Lung (tissue), 12 donors: Measurements from ENCODE around the gene DTNA. TPM values are rescaled to one million over a fixed set of nuclear protein-coding genes. Genes with fewer than 3 reads are reported as not detected.

ENCODE experiments used
- ATAC-seq: fragments of 200-7000 bp; cut with Tn5 transposase; one replicate; pipeline ENCODE4 v1.9.1; 2020; ENCODE audit warnings: moderate number of reproducible peaks; ENCODE audit not compliant: insufficient read depth, low FRiP score
- DNase-seq, 3 donors: peaks; one replicate each; pipeline ENCODE4 v3.0.0-alpha.2; 2013 to 2017
- H3K27ac ChIP-seq, 2 donors: one replicate each; pipeline ENCODE4 v1.5.1; 2013; ENCODE audit warnings: mild to moderate bottlenecking in 2 of 2, moderate library complexity in 2 of 2, control low read depth in 1 of 2, inconsistent platforms in 1 of 2, low read depth in 1 of 2, low read length in 1 of 2
- H3K27me3 ChIP-seq, 3 donors: one replicate each; pipeline ENCODE4 v1.5.1; 2013; ENCODE audit warnings: low read length in 2 of 3; ENCODE audit not compliant: control insufficient read depth in 3 of 3, insufficient read depth in 3 of 3
- H3K36me3 ChIP-seq, 4 donors: one replicate each; pipeline ENCODE4 v1.5.1; 2013; ENCODE audit warnings: low read length in 4 of 4, mild to moderate bottlenecking in 1 of 4, moderate library complexity in 1 of 4; ENCODE audit not compliant: control insufficient read depth in 4 of 4, insufficient read depth in 4 of 4
- H3K4me1 ChIP-seq, 5 donors: one replicate each; pipeline ENCODE4 v1.5.1; 2013; ENCODE audit warnings: low read length in 5 of 5, mild to moderate bottlenecking in 2 of 5, moderate library complexity in 1 of 5; ENCODE audit not compliant: control insufficient read depth in 5 of 5, insufficient read depth in 5 of 5
- H3K4me3 ChIP-seq: one replicate; pipeline ENCODE4 v1.5.1; 2013; ENCODE audit warnings: mild to moderate bottlenecking, control low read depth, moderate library complexity
- H3K9ac ChIP-seq, 2 donors: one replicate each; pipeline ENCODE4 v1.5.1; 2013; ENCODE audit warnings: low read length in 2 of 2, control low read depth in 1 of 2; ENCODE audit not compliant: insufficient read depth in 1 of 2
- H3K9me3 ChIP-seq, 4 donors: one replicate each; pipeline ENCODE4 v1.5.1; 2013; ENCODE audit warnings: low read length in 3 of 4, mild to moderate bottlenecking in 1 of 4, moderate library complexity in 1 of 4; ENCODE audit not compliant: control insufficient read depth in 4 of 4, insufficient read depth in 3 of 4
- CTCF ChIP-seq: IDR thresholded peaks from 2 replicates; pipeline ENCODE4 v1.5.1; 2012; ENCODE audit warnings: mild to moderate bottlenecking; ENCODE audit errors: control extremely low read depth, extremely low read depth
- WGBS, 2 donors: extraction: QIAGEN DNeasy Blood & Tissue Kit; methylation state at CpG; one replicate each; pipeline ENCODE4 v1.1.7; 2013; 5-methylcytosine and 5-hydroxymethylcytosine counted together
- polyA plus RNA-seq, 2 donors: library from polyadenylated mRNA; stranded (reverse); fragments of 200-250 nt; gene quantifications; one replicate each; pipeline ENCODE4 v1.2.1, GENCODE V29; 2013
- total RNA-seq, 2 donors: library from RNA; depleted of rRNA in 1 of 2; stranded (reverse); fragments of >200 nt in 1 of 2; gene quantifications; one replicate each; pipeline ENCODE4 v1.2.1, GENCODE V29; 2014 to 2021
- donor health status: control.
- donor health status: control.
- donor health status: Bipolar disorder and iron deficiency.
- donor health status: healthy.
- donor health status: DM: yes; HTN: yes; CAD: no.

The DTNA gene
- total and polyA plus RNA-seq, 4 donors, result 5.0 to 23.8 (median 12.9) TPM

GRCh38 chr18:34887881-34888580, 177.9 kb downstream of the DTNA start:
- H3K4me1 ChIP-seq, result no peaks in the 10 kb centered on the region
- H3K4me3 ChIP-seq, result no peak overlapping the region
- peaks cover 0 to 2% (median under 1%) of the 10 kb centered on the region in 4 donors for H3K9me3 ChIP-seq
- no peak for ATAC-seq
- WGBS, 2 donors, result 59 to 82% methylated on average over 4 of the region's 4 CpGs
- H3K36me3 ChIP-seq, result peaks cover 0 to 6% (median 2%) of the 10 kb centered on the region in 4 donors
- H3K27ac ChIP-seq, result no peak overlapping the region
- H3K9ac ChIP-seq, result no peak overlapping the region
- TF ChIP-seq CTCF, result no peak
- H3K27me3 ChIP-seq, result no peaks in the 10 kb centered on the region
- DNase-seq, result no peak

GRCh38 chr18:34890486-34891085, 180.5 kb downstream of the DTNA start:
- Histone ChIP-seq H3K9me3 (peaks cover 0 to 5% (median 1%) of the 10 kb centered on the region in 4 donors), H3K9ac (no peak overlapping the region), H3K4me3 (no peak overlapping the region), H3K27me3 (no peaks in the 10 kb centered on the region), H3K27ac (no peak overlapping the region), H3K36me3 (peaks cover 0 to 6% (median 2%) of the 10 kb centered on the region in 4 donors), H3K4me1 (no peaks in the 10 kb centered on the region)
- no peak for TF ChIP-seq CTCF
- ATAC-seq (no peak), DNase-seq (no peak)
- WGBS, 2 donors, result 71 to 78% methylated on average over 6 of the region's 6 CpGs

- Histone ChIP-seq H3K36me3 (peaks cover 0 to 3% (median 2%) of the 10 kb centered on the region in 4 donors), H3K4me1 (no peaks in the 10 kb centered on the region), H3K9me3 (peaks cover 0 to 5% (median 1%) of the 10 kb centered on the region in 4 donors), H3K27ac (no peak overlapping the region), H3K4me3 (no peak overlapping the region), H3K9ac (no peak overlapping the region), H3K27me3 (no peaks in the 10 kb centered on the region)
- no peak for ATAC-seq
- WGBS, 2 donors, result 55 to 76% methylated on average over 3 of the region's 3 CpGs
- no peak for DNase-seq
- TF ChIP-seq CTCF, result no peak
These were observed 182.3 kb downstream of the DTNA start for GRCh38 chr18:34892379-34892778.
